CD14-positive monocyte (primary cell): ENCODE results near the gene CSNK1E. TPM values are rescaled to one million over a fixed set of nuclear protein-coding genes. Genes with fewer than 3 reads are reported as not detected.

Experiments used
- DNase-seq, 3 donors: peaks; one replicate each; pipeline ENCODE4 v3.0.0-alpha.2; 2011 to 2022
- H2AFZ ChIP-seq: 2 replicates; pipeline ENCODE4 v1.6.0; 2012; ENCODE audit warnings: mild to moderate bottlenecking, low read depth, low read length, inconsistent platforms; ENCODE audit not compliant: insufficient read depth, poor library complexity, severe bottlenecking
- H3K27ac ChIP-seq, 2 donors: 1 replicate in 1 of 2; 2 replicates in 1 of 2; pipeline ENCODE4 v1.5.1; 2012 to 2013; ENCODE audit warnings: low read length in 2 of 2, control low read depth in 1 of 2, inconsistent platforms in 1 of 2, low read depth in 1 of 2, mild to moderate bottlenecking in 1 of 2
- H3K27me3 ChIP-seq, 2 donors: one replicate each; pipeline versions ENCODE4 v1.6.0 to v1.6.1; 2011 to 2013; ENCODE audit warnings: low read length in 2 of 2; ENCODE audit not compliant: control insufficient read depth in 2 of 2, insufficient read depth in 2 of 2
- H3K36me3 ChIP-seq, 2 donors: replicated peaks in 1 of 2; 1 replicate in 1 of 2; 2 replicates in 1 of 2; pipeline versions ENCODE4 v1.5.1 to v1.6.1; 2012 to 2013; ENCODE audit warnings: low read length in 2 of 2, control low read depth in 1 of 2, inconsistent platforms in 1 of 2, mild to moderate bottlenecking in 1 of 2; ENCODE audit not compliant: insufficient read depth in 2 of 2, control insufficient read depth in 1 of 2
- H3K4me1 ChIP-seq, 2 donors: 1 replicate in 1 of 2; 2 replicates in 1 of 2; pipeline versions ENCODE4 v1.5.1 to v1.6.1; 2012 to 2013; ENCODE audit warnings: low read length in 2 of 2, control low read depth in 1 of 2, inconsistent platforms in 1 of 2, mild to moderate bottlenecking in 1 of 2, moderate library complexity in 1 of 2; ENCODE audit not compliant: insufficient read depth in 2 of 2, control insufficient read depth in 1 of 2
- H3K4me2 ChIP-seq: replicated peaks from 2 replicates; pipeline ENCODE3; 2012; ENCODE audit warnings: low read length, moderate library complexity, mild to moderate bottlenecking; ENCODE audit not compliant: poor library complexity, severe bottlenecking; ENCODE audit errors: extremely low read depth
- H3K4me3 ChIP-seq, 3 experiments: fragments of 200-600 bp in 1 of 3; sonication (generic) in 1 of 3; replicated peaks in 1 of 3; 1 replicate in 2 of 3; 2 replicates in 1 of 3; pipeline ENCODE4 v1.5.1; 2011 to 2013; ENCODE audit warnings: low read length in 3 of 3, mild to moderate bottlenecking in 3 of 3, control low read depth in 2 of 3, low read depth in 2 of 3, inconsistent platforms in 1 of 3, moderate library complexity in 1 of 3
- H3K79me2 ChIP-seq: 2 replicates; pipeline ENCODE4 v1.6.0; 2012; ENCODE audit warnings: mild to moderate bottlenecking, control low read depth, inconsistent platforms, low read length, moderate library complexity; ENCODE audit not compliant: insufficient read depth
- H3K9ac ChIP-seq: 2 replicates; pipeline ENCODE4 v1.6.0; 2017; ENCODE audit warnings: low read length, mild to moderate bottlenecking; ENCODE audit not compliant: insufficient read depth, poor library complexity, severe bottlenecking
- H3K9me3 ChIP-seq, 2 donors: replicated peaks in 1 of 2; 1 replicate in 1 of 2; 2 replicates in 1 of 2; pipeline versions ENCODE4 v1.5.1 to v1.6.1; 2012 to 2013; ENCODE audit warnings: low read length in 2 of 2, control low read depth in 1 of 2; ENCODE audit not compliant: control insufficient read depth in 1 of 2, insufficient read depth in 1 of 2
- H4K20me1 ChIP-seq: 2 replicates; pipeline ENCODE4 v1.6.0; 2012; ENCODE audit warnings: mild to moderate bottlenecking, low read length, control low read depth, moderate library complexity; ENCODE audit not compliant: insufficient read depth
- H3K27ac Mint-ChIP-seq, 7 donors: one replicate each; pipeline ENCODE4 v1.8.0; 2020; ENCODE audit warnings: mild to moderate bottlenecking in 7 of 7, mixed read lengths in 7 of 7, moderate library complexity in 6 of 7, inconsistent platforms in 2 of 7
- H3K27me3 Mint-ChIP-seq, 3 donors: one replicate each; pipeline ENCODE4 v1.8.0; 2021 to 2022; ENCODE audit warnings: low read depth in 3 of 3, mild to moderate bottlenecking in 3 of 3, mixed read lengths in 3 of 3, moderate library complexity in 3 of 3, inconsistent platforms in 1 of 3
- H3K36me3 Mint-ChIP-seq, 2 donors: one replicate each; pipeline ENCODE4 v1.8.0; 2020; ENCODE audit warnings: mixed read lengths in 2 of 2, inconsistent platforms in 1 of 2, mild to moderate bottlenecking in 1 of 2
- H3K4me1 Mint-ChIP-seq: one replicate; pipeline ENCODE4 v1.8.0; 2020; ENCODE audit warnings: mild to moderate bottlenecking, mixed read lengths
- H3K4me3 Mint-ChIP-seq, 2 donors: one replicate each; pipeline ENCODE4 v1.8.0; 2020; ENCODE audit warnings: mild to moderate bottlenecking in 2 of 2, mixed read lengths in 2 of 2, moderate library complexity in 1 of 2
- H3K9me3 Mint-ChIP-seq, 7 donors: one replicate each; pipeline ENCODE4 v1.8.0; 2020 to 2022; ENCODE audit warnings: mixed read lengths in 7 of 7, mild to moderate bottlenecking in 6 of 7, moderate library complexity in 6 of 7, inconsistent platforms in 2 of 7
- WGBS: methylation state at CpG from one replicate; pipeline ENCODE4 v1.1.5; 2013; ENCODE audit warnings: missing lambda C conversion rate; ENCODE audit not compliant: insufficient coverage; 5-methylcytosine and 5-hydroxymethylcytosine counted together
- intact Hi-C, 2 donors: fragments of 100-400 bp; cut with micrococcal nuclease; formaldehyde crosslinking; loops; one replicate each; pipeline versions ENCODE4 v1.15.0 to v1.15.1; 2023
- polyA plus RNA-seq, 3 donors: library from polyadenylated mRNA; depleted of rRNA in 1 of 3; unstranded in 2 of 3; stranded (reverse) in 1 of 3; fragments of 300-500 nt in 2 of 3; fragments of >200 nt in 1 of 3; fragmentation: Illumina TruSeq in 2 of 3; gene quantifications; 1 replicate in 2 of 3; 2 replicates in 1 of 3; pipeline ENCODE4 v1.2.3, GENCODE V29; 2012 to 2021
- TF ChIP-seq, protein P1 (sequence below): fragments of 200-600 bp; IDR thresholded peaks from one replicate; pipeline ENCODE4 v1.8.0; 2022; ENCODE audit warnings: antibody characterized with exemption, mild to moderate bottlenecking

CSNK1E gene
- polyA plus RNA-seq, 3 donors = 1.9 to 44.7 (median 3.1) TPM

- peaks cover 0 to 8% of the 10 kb centered on the region in 2 donors for H3K36me3 Mint-ChIP-seq
- H3K4me3 ChIP-seq = no peak overlapping the region
- H3K9ac ChIP-seq = no peak overlapping the region
- H3K79me2 ChIP-seq = peaks cover 53% of the 10 kb centered on the region
- intact Hi-C loops = no loop called here
- peak overlapping the region in 4 of 7 donors; percentile 10 to 80 (median 57) for H3K27ac Mint-ChIP-seq
- TF ChIP-seq, protein P1, sequence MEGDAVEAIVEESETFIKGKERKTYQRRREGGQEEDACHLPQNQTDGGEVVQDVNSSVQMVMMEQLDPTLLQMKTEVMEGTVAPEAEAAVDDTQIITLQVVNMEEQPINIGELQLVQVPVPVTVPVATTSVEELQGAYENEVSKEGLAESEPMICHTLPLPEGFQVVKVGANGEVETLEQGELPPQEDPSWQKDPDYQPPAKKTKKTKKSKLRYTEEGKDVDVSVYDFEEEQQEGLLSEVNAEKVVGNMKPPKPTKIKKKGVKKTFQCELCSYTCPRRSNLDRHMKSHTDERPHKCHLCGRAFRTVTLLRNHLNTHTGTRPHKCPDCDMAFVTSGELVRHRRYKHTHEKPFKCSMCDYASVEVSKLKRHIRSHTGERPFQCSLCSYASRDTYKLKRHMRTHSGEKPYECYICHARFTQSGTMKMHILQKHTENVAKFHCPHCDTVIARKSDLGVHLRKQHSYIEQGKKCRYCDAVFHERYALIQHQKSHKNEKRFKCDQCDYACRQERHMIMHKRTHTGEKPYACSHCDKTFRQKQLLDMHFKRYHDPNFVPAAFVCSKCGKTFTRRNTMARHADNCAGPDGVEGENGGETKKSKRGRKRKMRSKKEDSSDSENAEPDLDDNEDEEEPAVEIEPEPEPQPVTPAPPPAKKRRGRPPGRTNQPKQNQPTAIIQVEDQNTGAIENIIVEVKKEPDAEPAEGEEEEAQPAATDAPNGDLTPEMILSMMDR = no peak
- H3K36me3 ChIP-seq = no peaks in the 10 kb centered on the region
- H3K4me2 ChIP-seq = no peak overlapping the region
- peaks cover 16% of the 10 kb centered on the region for H4K20me1 ChIP-seq
- H2AFZ ChIP-seq = no peak overlapping the region
- no peaks in the 10 kb centered on the region for H3K9me3 Mint-ChIP-seq
- H3K4me3 Mint-ChIP-seq = no peak overlapping the region
- WGBS = 92% methylated on average over 5 of the region's 13 CpGs
- H3K27ac ChIP-seq = no peak overlapping the region
- no peaks in the 10 kb centered on the region for H3K9me3 ChIP-seq
- peaks cover 5 to 10% (median 6%) of the 10 kb centered on the region in 3 donors for H3K27me3 Mint-ChIP-seq
- peaks cover 49% of the 10 kb centered on the region for H3K4me1 Mint-ChIP-seq
- peaks cover 36 to 44% of the 10 kb centered on the region in 2 donors for H3K4me1 ChIP-seq
- no peak for DNase-seq
- H3K27me3 ChIP-seq = no peaks in the 10 kb centered on the region
Observed at GRCh38 chr22:38270091-38270992, 46.9 kb downstream of the CSNK1E start.

DNA sequence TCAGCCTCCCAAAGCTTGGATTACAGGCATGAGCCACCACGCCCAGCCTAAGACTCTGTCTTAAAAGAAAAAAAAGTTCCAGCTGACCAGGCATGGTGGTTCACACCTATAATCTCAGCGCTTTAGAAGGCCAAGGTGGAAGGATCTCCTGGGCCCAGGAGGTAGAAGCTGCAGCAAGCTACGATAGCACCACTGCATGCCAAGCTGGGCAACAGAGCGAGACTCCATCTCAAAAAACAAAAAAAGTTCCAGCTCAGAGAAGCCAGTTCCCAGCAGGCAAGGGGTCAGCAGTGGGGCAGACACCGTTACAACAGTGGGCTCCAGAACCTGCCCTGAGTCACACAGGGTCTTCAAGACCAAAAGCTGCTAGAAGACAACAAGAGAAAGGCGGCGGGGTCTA is 47.8 kb downstream of the CSNK1E start:
- peaks cover 58% of the 10 kb centered on the region for H3K79me2 ChIP-seq
- no peaks in the 10 kb centered on the region for H3K9me3 ChIP-seq
- no peak for DNase-seq
- no peaks in the 10 kb centered on the region for H3K36me3 ChIP-seq
- no peaks in the 10 kb centered on the region for H3K27me3 ChIP-seq
- H3K4me3 ChIP-seq = no peak overlapping the region
- peak overlapping the region in 2 of 7 donors; percentile 57 to 72 for H3K27ac Mint-ChIP-seq
- H3K27me3 Mint-ChIP-seq = peaks cover 2 to 6% (median 3%) of the 10 kb centered on the region in 3 donors
- no peak overlapping the region for H3K27ac ChIP-seq
- no peak overlapping the region for H3K4me3 Mint-ChIP-seq
- H4K20me1 ChIP-seq = peaks cover 20% of the 10 kb centered on the region
- no peak overlapping the region for H3K4me2 ChIP-seq
- WGBS = 100% methylated on average over 5 of the region's 7 CpGs
- no peaks in the 10 kb centered on the region for H3K9me3 Mint-ChIP-seq
- no peak overlapping the region for H2AFZ ChIP-seq
- peaks cover 53% of the 10 kb centered on the region for H3K4me1 Mint-ChIP-seq
- H3K4me1 ChIP-seq = peaks cover 36 to 44% of the 10 kb centered on the region in 2 donors
- intact Hi-C loops = no loop called here
- TF ChIP-seq, protein P1 = no peak
- no peak overlapping the region for H3K9ac ChIP-seq
- H3K36me3 Mint-ChIP-seq = peaks cover 0 to 14% of the 10 kb centered on the region in 2 donors
